BLaER1 (cell line): ENCODE measurements around the gene OR2T11.
"Not testable (repeated sequence)": the region's sequence is repeated elsewhere in the genome, so short reads cannot be mapped to it uniquely, and the experiment has no call there.

ENCODE experiments used
- H3K27ac ChIP-seq: shearing (Covaris generic); formaldehyde crosslinking; 2 replicates; pipeline ENCODE4 v1.8.1; 2022
- H3K27me3 ChIP-seq: shearing (Covaris generic); formaldehyde crosslinking; 2 replicates; pipeline ENCODE4 v1.8.1; 2022
- H3K36me3 ChIP-seq: shearing (Covaris generic); formaldehyde crosslinking; 2 replicates; pipeline ENCODE4 v1.8.1; 2022
- H3K4me1 ChIP-seq: shearing (Covaris generic); formaldehyde crosslinking; 2 replicates; pipeline ENCODE4 v1.8.1; 2022
- H3K4me2 ChIP-seq: shearing (Covaris generic); formaldehyde crosslinking; 2 replicates; pipeline ENCODE4 v1.8.1; 2022
- H3K4me3 ChIP-seq: shearing (Covaris generic); formaldehyde crosslinking; 2 replicates; pipeline ENCODE4 v1.8.1; 2022
- H3K9ac ChIP-seq: shearing (Covaris generic); formaldehyde crosslinking; 2 replicates; pipeline ENCODE4 v1.8.1; 2022
- H3K9me3 ChIP-seq: shearing (Covaris generic); formaldehyde crosslinking; 2 replicates; pipeline ENCODE4 v1.8.1; 2022
- H4K20me1 ChIP-seq: shearing (Covaris generic); formaldehyde crosslinking; 2 replicates; pipeline ENCODE4 v1.8.1; 2022
- Cebpa-rat ChIP-seq: shearing (Covaris generic); IDR thresholded peaks from 2 replicates; pipeline ENCODE4 v1.8.1; 2022

OR2T11 gene

GRCh38 chr1:248634991-248635390 lies at the start of gene OR2T11:
Gene OR2T11, minus strand, starts transcription at chr1:248635091. Its CDS starts 7,963 bp downstream, at chr1:248627128.
- H3K9ac ChIP-seq, H3K36me3 ChIP-seq, H4K20me1 ChIP-seq: not testable (repeated sequence)

GRCh38 chr1:248681651-248682050 lies 46.8 kb upstream of the OR2T11 start:
- TF ChIP-seq Cebpa-rat = no peak
- Histone ChIP-seq H3K4me3 (no peak overlapping the region), H3K4me2 (no peak overlapping the region), H4K20me1 (no peaks in the 10 kb centered on the region), H3K9me3 (no peaks in the 10 kb centered on the region), H3K9ac (no peak overlapping the region), H3K36me3 (no peaks in the 10 kb centered on the region), H3K27me3 (no peaks in the 10 kb centered on the region), H3K27ac (no peak overlapping the region), H3K4me1 (no peaks in the 10 kb centered on the region)

More at GRCh38 chr1:248634991-248635390, at the start of gene OR2T11:
- H3K27me3 ChIP-seq, H3K4me1 ChIP-seq, H3K4me3 ChIP-seq, H3K4me2 ChIP-seq, H3K27ac ChIP-seq, H3K9me3 ChIP-seq: not testable (repeated sequence)

- no peak overlapping the region for H3K27ac ChIP-seq
- TF ChIP-seq Cebpa-rat = no peak
- no peaks in the 10 kb centered on the region for H4K20me1 ChIP-seq
- no peaks in the 10 kb centered on the region for H3K27me3 ChIP-seq
- no peaks in the 10 kb centered on the region for H3K4me1 ChIP-seq
- no peak overlapping the region for H3K4me2 ChIP-seq
- no peaks in the 10 kb centered on the region for H3K36me3 ChIP-seq
- H3K4me3 ChIP-seq = no peak overlapping the region
- peaks cover 32% of the 10 kb centered on the region for H3K9me3 ChIP-seq
- no peak overlapping the region for H3K9ac ChIP-seq
Observed at GRCh38 chr1:248670003-248670402, 35.1 kb upstream of the OR2T11 start.

DNA sequence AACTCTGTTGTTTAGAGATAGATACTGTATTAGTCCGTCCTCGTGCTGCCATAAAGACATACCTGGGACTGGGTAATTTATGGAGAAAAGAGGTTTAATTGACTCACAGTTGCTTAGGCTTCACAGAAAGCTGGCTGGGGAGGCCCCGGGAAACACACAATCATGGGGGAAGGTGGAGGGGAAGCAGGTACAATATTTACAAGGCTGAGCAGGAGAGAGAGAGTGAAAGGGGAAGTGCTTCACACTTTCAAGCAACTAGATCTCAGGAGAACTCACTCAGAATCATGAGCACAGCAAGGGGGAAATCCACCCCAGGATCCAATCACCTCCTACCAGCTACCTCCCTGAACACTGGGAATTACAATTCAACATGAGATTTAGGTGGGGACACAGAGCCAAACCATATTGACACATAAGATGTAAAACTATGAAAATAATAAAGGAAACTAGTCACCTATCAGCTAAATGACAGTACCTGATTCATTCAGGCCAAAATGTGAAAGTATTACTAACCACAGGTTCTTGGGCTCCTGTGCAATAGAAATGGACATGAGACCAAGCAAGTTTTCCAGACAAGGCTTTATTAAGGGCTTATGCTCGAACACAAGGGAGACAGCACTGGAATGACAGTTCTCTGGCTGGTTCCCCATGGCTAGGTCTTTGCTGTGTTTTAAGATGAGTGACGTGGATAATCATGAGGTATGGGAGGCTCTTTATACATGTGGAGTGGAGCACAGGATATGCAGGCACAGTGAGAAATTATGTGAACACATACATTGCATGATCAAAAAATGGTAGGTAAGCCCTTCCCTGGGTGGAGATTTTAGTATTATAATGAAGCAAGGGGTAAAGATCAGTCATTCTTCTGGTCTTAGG lies 28.8 kb upstream of the OR2T11 start:
- H3K4me2 ChIP-seq, H3K9ac ChIP-seq, H3K27ac ChIP-seq, H3K4me1 ChIP-seq, H3K36me3 ChIP-seq, H3K4me3 ChIP-seq, H4K20me1 ChIP-seq, H3K9me3 ChIP-seq, H3K27me3 ChIP-seq: not testable (repeated sequence)

- H3K9me3 ChIP-seq, H3K4me1 ChIP-seq, H3K4me2 ChIP-seq, H3K9ac ChIP-seq, H3K27me3 ChIP-seq, H3K27ac ChIP-seq, H3K4me3 ChIP-seq, H4K20me1 ChIP-seq, H3K36me3 ChIP-seq: not testable (repeated sequence)
Observed at GRCh38 chr1:248656797-248657196, 21.9 kb upstream of the OR2T11 start.

DNA sequence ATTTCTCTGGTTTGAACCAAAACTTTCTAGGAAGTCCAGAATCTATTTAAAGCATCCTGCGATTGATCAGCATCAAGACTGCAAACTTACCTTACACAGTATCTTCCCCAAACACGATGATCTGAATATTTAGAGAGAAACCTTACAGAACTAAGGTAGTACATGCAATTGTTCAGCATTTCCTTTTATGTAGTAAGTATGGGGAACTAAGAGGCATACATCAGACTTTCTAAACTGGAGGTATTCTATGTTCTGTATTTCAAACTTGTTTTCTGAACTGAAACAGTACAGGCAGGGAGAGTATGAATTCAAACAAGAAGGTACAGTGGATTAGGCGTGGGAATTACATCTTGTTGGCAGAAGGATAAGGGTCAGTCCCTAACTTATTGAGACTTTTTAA lies 20.5 kb upstream of the OR2T11 start, which contains the start of gene OR2T27:
Gene OR2T27, minus strand, starts transcription at position 175 of the 400 bp plus-strand sequence. CDS start 4,644 bp downstream, outside the sequence.
- not testable (repeated sequence) for H3K4me3 ChIP-seq, H3K9me3 ChIP-seq, H3K36me3 ChIP-seq, H3K4me1 ChIP-seq, H4K20me1 ChIP-seq, H3K27me3 ChIP-seq, H3K9ac ChIP-seq, H3K4me2 ChIP-seq, H3K27ac ChIP-seq

- not testable (repeated sequence) for H3K4me2 ChIP-seq, H3K9ac ChIP-seq, H4K20me1 ChIP-seq, H3K4me1 ChIP-seq, H3K36me3 ChIP-seq, H3K27me3 ChIP-seq, H3K4me3 ChIP-seq, H3K9me3 ChIP-seq, H3K27ac ChIP-seq
Observed at GRCh38 chr1:248648770-248649536, 14.1 kb upstream of the OR2T11 start.

DNA sequence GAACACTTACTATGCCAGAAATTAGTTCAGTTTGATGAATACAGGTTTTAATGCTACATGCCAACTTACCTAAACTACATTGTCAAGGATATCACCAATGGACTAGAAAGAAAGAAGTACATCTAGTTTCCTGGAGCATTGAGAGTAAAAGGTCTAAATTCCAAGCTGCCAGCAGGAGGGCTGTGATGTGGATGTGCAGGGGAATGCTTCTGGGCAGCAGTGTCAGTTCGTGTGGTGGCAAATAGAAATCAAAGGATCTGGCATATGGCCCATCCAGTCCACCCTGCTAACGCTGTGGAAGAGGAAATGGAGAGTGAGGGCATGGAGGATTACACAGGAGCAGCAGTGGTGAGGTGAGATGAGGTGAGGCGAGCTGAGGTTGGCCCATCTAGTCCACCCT lies 10.3 kb upstream of the OR2T11 start, which contains the start of gene OR2T35:
Gene OR2T35, minus strand, starts transcription at position 101 of the 400 bp plus-strand sequence. CDS start 6,020 bp downstream, outside the sequence.
- not testable (repeated sequence) for H3K36me3 ChIP-seq, H3K27me3 ChIP-seq, H3K9me3 ChIP-seq, H3K9ac ChIP-seq, H4K20me1 ChIP-seq, H3K27ac ChIP-seq, H3K4me1 ChIP-seq, H3K4me3 ChIP-seq, H3K4me2 ChIP-seq

DNA sequence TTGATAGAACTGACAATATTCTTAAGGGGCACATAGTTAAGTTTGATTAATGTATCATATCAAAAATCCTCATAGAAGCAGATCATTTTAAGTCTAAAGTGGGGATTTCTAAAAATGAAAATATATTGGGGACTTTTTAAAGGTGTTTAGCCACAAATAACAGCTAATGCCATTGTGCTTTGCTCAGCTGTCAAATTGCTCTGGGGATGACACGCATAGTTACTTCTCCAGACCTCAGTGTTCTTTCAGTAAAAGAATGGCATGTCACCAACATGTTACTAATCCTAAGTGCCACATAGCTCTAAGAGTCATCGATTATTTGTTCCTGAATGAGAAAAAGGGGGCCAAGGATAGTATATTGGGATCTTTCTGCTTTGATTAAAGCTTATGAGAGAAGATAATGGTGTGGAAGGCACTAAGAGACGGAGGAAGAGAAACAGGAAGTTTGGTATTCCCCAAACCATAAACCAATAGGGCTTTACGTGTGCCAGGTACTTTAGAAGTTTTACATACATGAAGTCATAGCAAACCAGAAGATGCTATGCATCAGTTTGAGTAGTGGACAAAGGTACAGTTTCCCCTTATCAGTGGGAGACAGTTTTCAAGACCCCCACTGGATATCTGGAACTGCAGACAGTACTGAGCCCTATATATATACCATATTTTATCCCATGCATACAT lies 8.2 kb upstream of the OR2T11 start:
- H3K27ac ChIP-seq, H3K27me3 ChIP-seq, H4K20me1 ChIP-seq, H3K4me2 ChIP-seq, H3K4me1 ChIP-seq, H3K4me3 ChIP-seq, H3K36me3 ChIP-seq, H3K9ac ChIP-seq, H3K9me3 ChIP-seq: not testable (repeated sequence)

DNA sequence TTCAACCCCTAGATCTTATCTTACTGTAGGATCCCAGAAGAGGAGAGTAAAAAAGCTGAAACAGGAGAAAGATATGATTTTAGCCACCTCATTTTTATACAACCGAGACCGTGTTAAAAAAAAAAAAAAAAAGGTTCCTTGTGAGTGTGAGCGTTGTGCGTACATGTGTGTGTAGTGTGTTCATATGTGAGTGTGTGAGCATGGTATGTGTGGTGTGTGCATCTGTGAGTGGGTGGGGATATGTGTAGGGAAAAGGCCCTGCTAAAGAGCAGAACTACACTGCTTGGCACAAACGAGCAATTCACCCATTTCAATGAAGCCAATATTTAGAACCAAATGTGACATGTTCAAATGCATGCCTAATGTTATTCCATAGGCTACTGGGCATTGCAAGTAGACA lies 6.7 kb upstream of the OR2T11 start:
- not testable (repeated sequence) for H3K9ac ChIP-seq, H3K4me1 ChIP-seq, H3K27me3 ChIP-seq, H4K20me1 ChIP-seq, H3K4me3 ChIP-seq, H3K9me3 ChIP-seq, H3K27ac ChIP-seq, H3K36me3 ChIP-seq, H3K4me2 ChIP-seq

- H3K36me3 ChIP-seq, H3K9me3 ChIP-seq, H3K27ac ChIP-seq, H3K4me2 ChIP-seq, H3K4me1 ChIP-seq, H3K4me3 ChIP-seq, H3K27me3 ChIP-seq, H4K20me1 ChIP-seq, H3K9ac ChIP-seq: not testable (repeated sequence)
Observed at GRCh38 chr1:248640906-248641305, 6.0 kb upstream of the OR2T11 start.

GRCh38 chr1:248639652-248640051 lies 4.8 kb upstream of the OR2T11 start:
- H3K27ac ChIP-seq, H3K27me3 ChIP-seq, H3K9ac ChIP-seq, H3K4me2 ChIP-seq, H3K4me1 ChIP-seq, H3K4me3 ChIP-seq, H3K9me3 ChIP-seq, H4K20me1 ChIP-seq, H3K36me3 ChIP-seq: not testable (repeated sequence)

GRCh38 chr1:248636612-248637011 lies 1.7 kb upstream of the OR2T11 start:
- not testable (repeated sequence) for H3K27ac ChIP-seq, H3K36me3 ChIP-seq, H3K4me3 ChIP-seq, H3K9ac ChIP-seq, H3K4me1 ChIP-seq, H3K4me2 ChIP-seq, H4K20me1 ChIP-seq, H3K9me3 ChIP-seq, H3K27me3 ChIP-seq
